Measurements from ENCODE around the gene GPR157.

- TF ChIP-seq EZH2 (IDR thresholded peaks at IDR 0.05; ENCODE audit: borderline replicate concordance, low read length), result no peak
- TF ChIP-seq CTCF (IDR thresholded peaks at IDR 0.05; ENCODE audit: low read length), result no peak
Observed at GRCh38 chr1:9087411-9088125, 41.3 kb downstream of the GPR157 start.
